HG03575 (cell line): ENCODE measurements around the gene C3orf20.

Experiments
- ATAC-seq: cut with Tn5 transposase; IDR thresholded peaks from one replicate; pipeline ENCODE4 v1.9.1; 2021; ENCODE audit not compliant: unreplicated experiment, insufficient number of reproducible peaks, low FRiP score; ENCODE audit errors: extremely low read depth

The C3orf20 gene

GRCh38 chr3:14689247-14689980 lies 14.5 kb downstream of the C3orf20 start:
- no peak for ATAC-seq

- ATAC-seq: no peak
These were observed 16.3 kb downstream of the C3orf20 start for GRCh38 chr3:14691239-14691638.

- ATAC-seq: no peak
These were observed 16.8 kb downstream of the C3orf20 start for GRCh38 chr3:14691719-14692118.

GRCh38 chr3:14698601-14699244 lies 23.8 kb downstream of the C3orf20 start:
- no peak for ATAC-seq

- ATAC-seq: no peak
These were observed 24.7 kb downstream of the C3orf20 start for GRCh38 chr3:14699643-14700042.

- ATAC-seq: no peak
These were observed 25.9 kb downstream of the C3orf20 start for GRCh38 chr3:14700891-14701290.

GRCh38 chr3:14701676-14702075 lies 26.7 kb downstream of the C3orf20 start:
- no peak for ATAC-seq

GRCh38 chr3:14703128-14703750 lies 28.3 kb downstream of the C3orf20 start:
- no peak for ATAC-seq

GRCh38 chr3:14703791-14704190 lies 28.9 kb downstream of the C3orf20 start:
- ATAC-seq: no peak

- ATAC-seq: no peak
These were observed 31.2 kb downstream of the C3orf20 start for GRCh38 chr3:14706096-14706495.

- ATAC-seq: no peak
These were observed 41.6 kb downstream of the C3orf20 start for GRCh38 chr3:14716591-14716990.

- ATAC-seq: no peak
These were observed 42.4 kb downstream of the C3orf20 start for GRCh38 chr3:14717307-14717706.

- ATAC-seq: no peak
These were observed 43.6 kb downstream of the C3orf20 start for GRCh38 chr3:14718539-14718938.

GRCh38 chr3:14719006-14719405 lies 44.1 kb downstream of the C3orf20 start:
- no peak for ATAC-seq

GRCh38 chr3:14721126-14721864 lies 46.4 kb downstream of the C3orf20 start:
- no peak for ATAC-seq

- ATAC-seq: no peak
These were observed 50.1 kb downstream of the C3orf20 start for GRCh38 chr3:14725013-14725412.

- ATAC-seq: no peak
These were observed 50.9 kb downstream of the C3orf20 start for GRCh38 chr3:14725564-14726440.

- no peak for ATAC-seq
These were observed 51.5 kb downstream of the C3orf20 start for GRCh38 chr3:14726441-14726780.

- ATAC-seq: no peak
These were observed 53.2 kb downstream of the C3orf20 start for GRCh38 chr3:14728113-14728512.
